GM23338 (cell line): ENCODE measurements around the gene PDE3B. TPM values are rescaled to one million over a fixed set of nuclear protein-coding genes. Genes with fewer than 3 reads are reported as not detected.

Experiments
- ATAC-seq: fragments of 200-7000 bp; cut with Tn5 transposase; 3 replicates; pipeline ENCODE4 v1.9.1; 2020
- DNase-seq: peaks from one replicate; pipeline ENCODE4 v3.0.0-alpha.2; 2015; ENCODE audit warnings: low spot score
- H2AFZ ChIP-seq: fragments of 200-600 bp; sonication (generic); 2 replicates; pipeline ENCODE4 v1.8.0; 2016; ENCODE audit warnings: antibody characterized with exemption, mild to moderate bottlenecking, moderate library complexity
- H3F3A ChIP-seq: fragments of 200-600 bp; sonication (generic); replicated peaks from 2 replicates; pipeline ENCODE4 v1.8.0; 2017; ENCODE audit warnings: antibody characterized with exemption, mixed run types, low read depth
- H3K27ac ChIP-seq: fragments of 200-600 bp; sonication (generic); 2 replicates; pipeline ENCODE4 v1.6.1; 2016; ENCODE audit warnings: low read depth
- H3K27me3 ChIP-seq: fragments of 200-600 bp; sonication (generic); 2 replicates; pipeline ENCODE4 v1.8.0; 2016; ENCODE audit warnings: mild to moderate bottlenecking, mixed run types, moderate library complexity; ENCODE audit not compliant: insufficient read depth
- H3K36me3 ChIP-seq: fragments of 200-600 bp; sonication (generic); 2 replicates; pipeline ENCODE4 v1.8.0; 2016; ENCODE audit warnings: mild to moderate bottlenecking; ENCODE audit not compliant: insufficient read depth
- H3K4me1 ChIP-seq: fragments of 200-600 bp; sonication (generic); 2 replicates; pipeline ENCODE4 v1.8.0; 2016; ENCODE audit warnings: mild to moderate bottlenecking, moderate library complexity; ENCODE audit not compliant: insufficient read depth
- H3K4me2 ChIP-seq: fragments of 200-600 bp; sonication (generic); 2 replicates; pipeline ENCODE4 v1.7.1; 2017; ENCODE audit warnings: mixed run types
- H3K4me3 ChIP-seq: fragments of 200-600 bp; sonication (generic); 2 replicates; pipeline ENCODE4 v1.6.1; 2016; ENCODE audit warnings: mixed run types
- H3K79me2 ChIP-seq: fragments of 200-600 bp; sonication (generic); replicated peaks from 2 replicates; pipeline ENCODE4 v1.8.0; 2017; ENCODE audit warnings: mild to moderate bottlenecking; ENCODE audit not compliant: insufficient read depth
- H3K9me2 ChIP-seq: fragments of 200-600 bp; sonication (generic); 2 replicates; pipeline ENCODE4 v1.8.0; 2017; ENCODE audit not compliant: insufficient read depth
- H4K20me1 ChIP-seq: fragments of 200-600 bp; sonication (generic); replicated peaks from 2 replicates; pipeline ENCODE4 v1.8.0; 2017; ENCODE audit warnings: mild to moderate bottlenecking; ENCODE audit not compliant: insufficient read depth
- H3K27ac Mint-ChIP-seq: 2 replicates; pipeline ENCODE4 v1.8.0; 2020; ENCODE audit warnings: inconsistent platforms, mild to moderate bottlenecking, moderate library complexity, mixed read lengths
- H3K27me3 Mint-ChIP-seq: 3 replicates; pipeline ENCODE4 v1.8.0; 2022; ENCODE audit warnings: low read depth, mild to moderate bottlenecking, moderate library complexity, mixed read lengths, inconsistent platforms; ENCODE audit not compliant: insufficient read depth, poor library complexity
- H3K36me3 Mint-ChIP-seq: 3 replicates; pipeline ENCODE4 v1.8.0; 2021; ENCODE audit warnings: low read depth, mild to moderate bottlenecking, inconsistent platforms, moderate library complexity, mixed read lengths
- H3K4me1 Mint-ChIP-seq: 3 replicates; pipeline ENCODE4 v1.8.0; 2020; ENCODE audit warnings: mild to moderate bottlenecking, inconsistent platforms, mixed read lengths
- H3K4me3 Mint-ChIP-seq: 3 replicates; pipeline ENCODE4 v1.8.0; 2021; ENCODE audit warnings: moderate library complexity, mild to moderate bottlenecking, inconsistent platforms, mixed read lengths
- H3K9me3 Mint-ChIP-seq: 3 replicates; pipeline ENCODE4 v1.8.0; 2020; ENCODE audit warnings: moderate library complexity, mild to moderate bottlenecking, inconsistent platforms, mixed read lengths
- CREB1 ChIP-seq: fragments of 250-450 bp; sonication (Bioruptor Pico); IDR thresholded peaks from 2 replicates; pipeline ENCODE4 v1.5.0; 2020; ENCODE audit warnings: low read depth, mild to moderate bottlenecking, moderate library complexity
- EZH2phosphoT487 ChIP-seq: fragments of 200-600 bp; sonication (generic); IDR thresholded peaks from one replicate; pipeline ENCODE4 v1.8.1; 2018; ENCODE audit warnings: antibody characterized with exemption; ENCODE audit not compliant: unreplicated experiment
- JUNB ChIP-seq: IDR thresholded peaks from one replicate; pipeline ENCODE4 v1.6.1; 2016; ENCODE audit warnings: antibody characterized with exemption; ENCODE audit not compliant: unreplicated experiment
- NANOG ChIP-seq: IDR thresholded peaks from 2 replicates; pipeline ENCODE4 v1.6.1; 2016; ENCODE audit warnings: antibody characterized with exemption, borderline replicate concordance
- POLR2AphosphoS5 ChIP-seq: IDR thresholded peaks from 2 replicates; pipeline ENCODE4 v1.6.1; 2016; ENCODE audit warnings: antibody characterized with exemption, low read depth
- ZNF114 ChIP-seq: fragments of 250-450 bp; sonication (Bioruptor Pico); IDR thresholded peaks from 2 replicates; pipeline ENCODE4 v1.5.0; 2020; ENCODE audit warnings: mild to moderate bottlenecking, moderate library complexity
- ZNF331 ChIP-seq: fragments of 250-450 bp; sonication (Bioruptor Pico); IDR thresholded peaks from 2 replicates; pipeline ENCODE4 v1.5.0; 2020; ENCODE audit warnings: low read depth, mild to moderate bottlenecking, moderate library complexity
- polyA plus RNA-seq: library from polyadenylated mRNA; unstranded; fragments of >200 nt; fragmentation: Nextera tagmentation; extraction: Ambion mirVana; gene quantifications from 2 replicates; pipeline ENCODE4 v1.2.1, GENCODE V29; 2016
- total RNA-seq: library from RNA; depleted of rRNA; stranded (reverse); fragments of >200 nt; shearing (Covaris generic); gene quantifications from 2 replicates; pipeline ENCODE4 v1.2.3, GENCODE V29; 2014
- TF ChIP-seq, protein P1 (sequence below): IDR thresholded peaks from one replicate; pipeline ENCODE4 v1.6.1; 2018; ENCODE audit warnings: antibody characterized with exemption; ENCODE audit not compliant: unreplicated experiment
- TF ChIP-seq, protein P2 (sequence below), 2 experiments: fragments of 200-600 bp in 1 of 2; sonication (generic) in 1 of 2; conservative IDR thresholded peaks; 2 replicates each; pipeline versions ENCODE4 v1.5.1 to v1.6.1; 2016 to 2017; ENCODE audit warnings: antibody characterized with exemption in 2 of 2, low read depth in 2 of 2, mild to moderate bottlenecking in 2 of 2, moderate library complexity in 1 of 2

The PDE3B gene
- total and polyA plus RNA-seq, 2 experiments from 2014 or later: 4.3 to 21.3 TPM

DNA sequence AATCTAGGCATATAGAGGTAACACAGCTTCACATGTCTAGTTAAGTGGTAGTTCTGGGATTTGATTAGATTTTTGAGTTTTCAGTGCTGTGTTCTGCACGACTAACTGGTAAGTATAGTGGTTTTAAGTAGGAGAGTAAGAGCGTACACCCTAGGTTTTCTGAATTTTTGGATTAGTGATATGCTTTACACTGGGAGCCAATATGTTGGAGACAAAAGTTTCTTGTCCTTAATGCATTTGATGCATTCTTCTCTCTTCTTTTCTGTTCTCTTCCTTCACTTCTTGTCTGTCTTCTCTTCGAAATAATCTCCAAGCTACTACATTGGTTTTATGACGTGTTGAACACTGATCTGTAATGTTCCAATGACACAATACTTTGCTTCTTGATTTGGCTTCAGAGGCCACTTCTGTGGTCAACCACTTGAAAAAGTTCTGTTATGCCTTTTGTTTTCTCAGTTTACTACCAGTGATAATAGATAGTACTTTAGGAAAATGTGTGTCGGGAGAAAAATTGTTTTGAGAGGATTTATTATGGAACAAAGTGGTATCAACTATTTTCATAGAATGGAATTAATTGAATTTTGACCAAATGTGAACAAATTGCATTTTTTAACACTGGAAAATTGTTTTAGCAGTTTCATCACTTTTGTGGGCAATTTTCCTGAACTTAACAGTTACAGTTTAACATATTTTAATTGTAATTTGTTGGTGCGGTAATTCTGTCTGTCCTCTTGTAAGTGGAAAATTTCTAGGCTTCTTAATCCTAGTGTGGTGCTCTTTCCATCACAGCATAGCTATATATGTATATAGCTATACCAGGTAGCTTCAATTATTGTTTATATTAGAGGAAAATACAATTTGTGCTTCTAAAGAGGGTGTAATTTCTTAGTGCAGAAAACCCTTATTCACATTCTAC, 2.6 kb downstream of the PDE3B start (continued):
- TF ChIP-seq ZNF331 (CRISPR knock-in tag) (no peak), CREB1 (CRISPR knock-in tag) (no peak), JUNB (no peak)
- TF ChIP-seq, protein P1, sequence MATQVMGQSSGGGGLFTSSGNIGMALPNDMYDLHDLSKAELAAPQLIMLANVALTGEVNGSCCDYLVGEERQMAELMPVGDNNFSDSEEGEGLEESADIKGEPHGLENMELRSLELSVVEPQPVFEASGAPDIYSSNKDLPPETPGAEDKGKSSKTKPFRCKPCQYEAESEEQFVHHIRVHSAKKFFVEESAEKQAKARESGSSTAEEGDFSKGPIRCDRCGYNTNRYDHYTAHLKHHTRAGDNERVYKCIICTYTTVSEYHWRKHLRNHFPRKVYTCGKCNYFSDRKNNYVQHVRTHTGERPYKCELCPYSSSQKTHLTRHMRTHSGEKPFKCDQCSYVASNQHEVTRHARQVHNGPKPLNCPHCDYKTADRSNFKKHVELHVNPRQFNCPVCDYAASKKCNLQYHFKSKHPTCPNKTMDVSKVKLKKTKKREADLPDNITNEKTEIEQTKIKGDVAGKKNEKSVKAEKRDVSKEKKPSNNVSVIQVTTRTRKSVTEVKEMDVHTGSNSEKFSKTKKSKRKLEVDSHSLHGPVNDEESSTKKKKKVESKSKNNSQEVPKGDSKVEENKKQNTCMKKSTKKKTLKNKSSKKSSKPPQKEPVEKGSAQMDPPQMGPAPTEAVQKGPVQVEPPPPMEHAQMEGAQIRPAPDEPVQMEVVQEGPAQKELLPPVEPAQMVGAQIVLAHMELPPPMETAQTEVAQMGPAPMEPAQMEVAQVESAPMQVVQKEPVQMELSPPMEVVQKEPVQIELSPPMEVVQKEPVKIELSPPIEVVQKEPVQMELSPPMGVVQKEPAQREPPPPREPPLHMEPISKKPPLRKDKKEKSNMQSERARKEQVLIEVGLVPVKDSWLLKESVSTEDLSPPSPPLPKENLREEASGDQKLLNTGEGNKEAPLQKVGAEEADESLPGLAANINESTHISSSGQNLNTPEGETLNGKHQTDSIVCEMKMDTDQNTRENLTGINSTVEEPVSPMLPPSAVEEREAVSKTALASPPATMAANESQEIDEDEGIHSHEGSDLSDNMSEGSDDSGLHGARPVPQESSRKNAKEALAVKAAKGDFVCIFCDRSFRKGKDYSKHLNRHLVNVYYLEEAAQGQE: no peak

DNA sequence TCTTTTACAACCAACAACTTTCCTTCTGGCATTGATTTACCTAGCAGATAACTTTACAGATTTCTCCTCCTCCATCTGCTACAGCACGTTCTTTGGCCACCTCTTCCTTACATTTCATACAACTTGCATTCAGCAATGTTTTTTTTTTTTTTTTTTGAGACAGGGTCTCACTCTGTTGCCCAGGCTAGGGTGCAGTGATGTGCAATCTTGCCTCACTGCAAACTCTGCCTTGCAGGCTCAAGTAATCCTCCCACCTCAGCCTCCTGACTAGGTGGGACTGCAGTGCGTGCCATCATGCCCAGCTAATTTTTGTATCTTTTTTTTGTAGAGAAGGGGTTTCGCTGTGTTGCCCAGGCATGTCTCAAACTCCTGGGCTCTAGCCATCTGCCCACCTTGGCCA, 6.5 kb downstream of the PDE3B start:
- H3K4me1 Mint-ChIP-seq: peaks cover 14% of the 10 kb centered on the region

More for the DNA sequence above, 6.5 kb downstream of the PDE3B start:
- Histone ChIP-seq H3K4me3 (no peak overlapping the region), H3K4me1 (peaks cover 19% of the 10 kb centered on the region; the same call in 1 of the 2 replicates), H3K4me2 (no peak overlapping the region), H2AFZ (no peak overlapping the region), H3F3A (no peaks in the 10 kb centered on the region), H3K27ac (no peak overlapping the region), H3K36me3 (no peaks in the 10 kb centered on the region), H3K9me2 (no peaks in the 10 kb centered on the region), H3K79me2 (peaks cover 52% of the 10 kb centered on the region), H3K27me3 (peaks cover 19% of the 10 kb centered on the region), H4K20me1 (no peaks in the 10 kb centered on the region; the same call in 1 of the 2 replicates)
- Mint-ChIP-seq H3K9me3 (no peaks in the 10 kb centered on the region), H3K36me3 (peaks cover 4% of the 10 kb centered on the region; the same call in 2 of the 3 replicates), H3K27me3 (peaks cover 4% of the 10 kb centered on the region), H3K27ac (no peak overlapping the region), H3K4me3 (no peak overlapping the region)
- DNase-seq: no peak
- TF ChIP-seq, protein P2, sequence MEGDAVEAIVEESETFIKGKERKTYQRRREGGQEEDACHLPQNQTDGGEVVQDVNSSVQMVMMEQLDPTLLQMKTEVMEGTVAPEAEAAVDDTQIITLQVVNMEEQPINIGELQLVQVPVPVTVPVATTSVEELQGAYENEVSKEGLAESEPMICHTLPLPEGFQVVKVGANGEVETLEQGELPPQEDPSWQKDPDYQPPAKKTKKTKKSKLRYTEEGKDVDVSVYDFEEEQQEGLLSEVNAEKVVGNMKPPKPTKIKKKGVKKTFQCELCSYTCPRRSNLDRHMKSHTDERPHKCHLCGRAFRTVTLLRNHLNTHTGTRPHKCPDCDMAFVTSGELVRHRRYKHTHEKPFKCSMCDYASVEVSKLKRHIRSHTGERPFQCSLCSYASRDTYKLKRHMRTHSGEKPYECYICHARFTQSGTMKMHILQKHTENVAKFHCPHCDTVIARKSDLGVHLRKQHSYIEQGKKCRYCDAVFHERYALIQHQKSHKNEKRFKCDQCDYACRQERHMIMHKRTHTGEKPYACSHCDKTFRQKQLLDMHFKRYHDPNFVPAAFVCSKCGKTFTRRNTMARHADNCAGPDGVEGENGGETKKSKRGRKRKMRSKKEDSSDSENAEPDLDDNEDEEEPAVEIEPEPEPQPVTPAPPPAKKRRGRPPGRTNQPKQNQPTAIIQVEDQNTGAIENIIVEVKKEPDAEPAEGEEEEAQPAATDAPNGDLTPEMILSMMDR (conservative IDR thresholded peaks at IDR 0.05; ENCODE audit: low read depth in 2 of 2): no peak
- TF ChIP-seq EZH2phosphoT487 (no peak), JUNB (no peak), ZNF114 (CRISPR knock-in tag) (no peak), ZNF331 (CRISPR knock-in tag) (no peak), NANOG (no peak), POLR2AphosphoS5 (no peak), CREB1 (CRISPR knock-in tag) (no peak)
- ATAC-seq: no peak
